Measurements from ENCODE around the gene SKAP2. TPM values are rescaled to one million over a fixed set of nuclear protein-coding genes. Genes with fewer than 3 reads are reported as not detected.

Gene SKAP2
- total RNA-seq, 1 experiment from 2014 or later, result 24.4 TPM

GRCh38 chr7:26813432-26813831 is 51.0 kb downstream of the SKAP2 start:
- H4K20me1 ChIP-seq (ENCODE audit: insufficient read depth, low read depth, low read length), result no peaks in the 10 kb centered on the region
- H3K9me3 ChIP-seq (ENCODE audit: low read length), result no peaks in the 10 kb centered on the region
- H3K4me1 ChIP-seq (ENCODE audit: low read length), result no peaks in the 10 kb centered on the region
- H3K4me2 ChIP-seq (ENCODE audit: low read depth, low read length, poor library complexity, severe bottlenecking), result no peak overlapping the region
- no peaks in the 10 kb centered on the region for H3K79me2 ChIP-seq (ENCODE audit: low read length)
- no peak overlapping the region for H3K4me3 ChIP-seq (ENCODE audit: low read length)
- DNase-seq, result no peak
- no peak overlapping the region for H3K27ac ChIP-seq (ENCODE audit: low read length)
- H3K27me3 ChIP-seq (ENCODE audit: low read length), result no peaks in the 10 kb centered on the region
- H2AFZ ChIP-seq (ENCODE audit: low read length), result no peak overlapping the region
- H3K9me2 ChIP-seq (replicated peaks; ENCODE audit: insufficient read depth, low read length), result no peaks in the 10 kb centered on the region
- no peaks in the 10 kb centered on the region for H3K36me3 ChIP-seq (ENCODE audit: insufficient read depth, low read length)
- no peak overlapping the region for H3K9ac ChIP-seq (ENCODE audit: low read length)

- Histone ChIP-seq H3K4me2 (ENCODE audit: low read depth, low read length, poor library complexity, severe bottlenecking) (no peak overlapping the region), H3K9me2 (replicated peaks; ENCODE audit: insufficient read depth, low read length) (no peaks in the 10 kb centered on the region), H3K9ac (ENCODE audit: low read length) (no peak overlapping the region), H2AFZ (ENCODE audit: low read length) (no peak overlapping the region), H3K4me3 (ENCODE audit: low read length) (no peak overlapping the region), H3K4me1 (ENCODE audit: low read length) (no peaks in the 10 kb centered on the region), H3K27me3 (ENCODE audit: low read length) (no peaks in the 10 kb centered on the region), H3K27ac (ENCODE audit: low read length) (no peak overlapping the region), H3K36me3 (ENCODE audit: insufficient read depth, low read length) (no peaks in the 10 kb centered on the region), H3K79me2 (ENCODE audit: low read length) (no peaks in the 10 kb centered on the region), H4K20me1 (ENCODE audit: insufficient read depth, low read depth, low read length) (no peaks in the 10 kb centered on the region), H3K9me3 (ENCODE audit: low read length) (no peaks in the 10 kb centered on the region)
- DNase-seq, result no peak
Observed at GRCh38 chr7:26794541-26794940, 69.8 kb downstream of the SKAP2 start.

GRCh38 chr7:26792576-26792975 is 71.8 kb downstream of the SKAP2 start:
- H3K4me3 ChIP-seq (ENCODE audit: low read length), result no peak overlapping the region
- no peaks in the 10 kb centered on the region for H3K27me3 ChIP-seq (ENCODE audit: low read length)
- no peak overlapping the region for H3K27ac ChIP-seq (ENCODE audit: low read length)
- no peaks in the 10 kb centered on the region for H3K9me2 ChIP-seq (replicated peaks; ENCODE audit: insufficient read depth, low read length)
- H3K36me3 ChIP-seq (ENCODE audit: insufficient read depth, low read length), result no peaks in the 10 kb centered on the region
- H4K20me1 ChIP-seq (ENCODE audit: insufficient read depth, low read depth, low read length), result no peaks in the 10 kb centered on the region
- H3K9ac ChIP-seq (ENCODE audit: low read length), result no peak overlapping the region
- no peak overlapping the region for H3K4me2 ChIP-seq (ENCODE audit: low read depth, low read length, poor library complexity, severe bottlenecking)
- no peak for DNase-seq
- H3K9me3 ChIP-seq (ENCODE audit: low read length), result no peaks in the 10 kb centered on the region
- H3K4me1 ChIP-seq (ENCODE audit: low read length), result no peaks in the 10 kb centered on the region
- no peaks in the 10 kb centered on the region for H3K79me2 ChIP-seq (ENCODE audit: low read length)
- no peak overlapping the region for H2AFZ ChIP-seq (ENCODE audit: low read length)

- Histone ChIP-seq H2AFZ (ENCODE audit: low read length) (no peak overlapping the region), H3K27me3 (ENCODE audit: low read length) (no peaks in the 10 kb centered on the region), H4K20me1 (ENCODE audit: insufficient read depth, low read depth, low read length) (no peaks in the 10 kb centered on the region), H3K79me2 (ENCODE audit: low read length) (no peaks in the 10 kb centered on the region), H3K27ac (ENCODE audit: low read length) (no peak overlapping the region), H3K4me2 (ENCODE audit: low read depth, low read length, poor library complexity, severe bottlenecking) (no peak overlapping the region), H3K36me3 (ENCODE audit: insufficient read depth, low read length) (no peaks in the 10 kb centered on the region), H3K9me3 (ENCODE audit: low read length) (no peaks in the 10 kb centered on the region), H3K4me3 (ENCODE audit: low read length) (no peak overlapping the region), H3K9ac (ENCODE audit: low read length) (no peak overlapping the region), H3K4me1 (ENCODE audit: low read length) (no peaks in the 10 kb centered on the region), H3K9me2 (replicated peaks; ENCODE audit: insufficient read depth, low read length) (no peaks in the 10 kb centered on the region)
- no peak for DNase-seq
Observed at GRCh38 chr7:26792006-26792405, 72.4 kb downstream of the SKAP2 start.

DNA sequence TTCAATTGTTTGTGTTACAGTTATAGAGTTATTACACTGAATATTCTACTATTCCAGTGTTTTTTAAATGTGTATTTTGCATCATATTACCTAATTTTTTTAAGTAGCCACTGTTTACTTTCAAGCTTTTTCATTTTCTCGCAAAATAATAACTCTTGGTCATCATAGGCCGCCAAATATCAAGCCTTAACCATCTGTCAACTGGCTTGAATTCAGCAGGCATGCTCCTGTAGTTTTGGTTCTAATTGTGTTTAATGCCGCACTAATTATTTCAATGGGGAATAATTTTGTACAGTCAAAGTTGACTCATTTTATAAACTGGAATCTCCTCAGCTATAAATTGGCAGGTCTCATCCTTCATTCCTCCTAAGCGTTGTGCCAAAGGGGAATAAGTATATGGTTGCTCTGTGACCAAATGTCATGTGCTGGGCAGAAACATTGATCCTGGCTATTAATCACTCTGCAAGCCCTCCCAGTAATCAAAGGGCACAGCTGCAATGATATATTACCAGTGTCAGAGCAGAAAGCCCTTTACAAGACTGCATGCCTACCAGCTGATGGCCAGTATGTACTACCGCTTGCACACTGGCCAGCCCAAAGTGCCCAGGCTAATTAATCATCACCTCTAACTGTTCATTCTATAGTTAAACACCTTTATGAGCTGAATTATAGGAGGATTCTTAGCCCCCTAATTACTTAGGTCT is 74.8 kb downstream of the SKAP2 start:
- Histone ChIP-seq H3K79me2 (ENCODE audit: low read length) (no peaks in the 10 kb centered on the region), H3K4me1 (ENCODE audit: low read length) (no peaks in the 10 kb centered on the region), H3K9me3 (ENCODE audit: low read length) (no peaks in the 10 kb centered on the region), H3K4me3 (ENCODE audit: low read length) (no peak overlapping the region), H3K27me3 (ENCODE audit: low read length) (no peaks in the 10 kb centered on the region), H3K4me2 (ENCODE audit: low read depth, low read length, poor library complexity, severe bottlenecking) (no peak overlapping the region), H2AFZ (ENCODE audit: low read length) (no peak overlapping the region), H4K20me1 (ENCODE audit: insufficient read depth, low read depth, low read length) (no peaks in the 10 kb centered on the region), H3K27ac (ENCODE audit: low read length) (no peak overlapping the region), H3K9ac (ENCODE audit: low read length) (no peak overlapping the region), H3K9me2 (replicated peaks; ENCODE audit: insufficient read depth, low read length) (no peaks in the 10 kb centered on the region), H3K36me3 (ENCODE audit: insufficient read depth, low read length) (no peaks in the 10 kb centered on the region)
- no peak for DNase-seq

- H3K9me2 ChIP-seq (replicated peaks; ENCODE audit: insufficient read depth, low read length), result no peaks in the 10 kb centered on the region
- H4K20me1 ChIP-seq (ENCODE audit: insufficient read depth, low read depth, low read length), result no peaks in the 10 kb centered on the region
- no peak overlapping the region for H3K4me3 ChIP-seq (ENCODE audit: low read length)
- H3K9ac ChIP-seq (ENCODE audit: low read length), result no peak overlapping the region
- no peaks in the 10 kb centered on the region for H3K27me3 ChIP-seq (ENCODE audit: low read length)
- H3K4me1 ChIP-seq (ENCODE audit: low read length), result no peaks in the 10 kb centered on the region
- no peaks in the 10 kb centered on the region for H3K36me3 ChIP-seq (ENCODE audit: insufficient read depth, low read length)
- H3K4me2 ChIP-seq (ENCODE audit: low read depth, low read length, poor library complexity, severe bottlenecking), result no peak overlapping the region
- no peaks in the 10 kb centered on the region for H3K79me2 ChIP-seq (ENCODE audit: low read length)
- no peak for DNase-seq
- H3K9me3 ChIP-seq (ENCODE audit: low read length), result no peaks in the 10 kb centered on the region
- H3K27ac ChIP-seq (ENCODE audit: low read length), result no peak overlapping the region
- no peak overlapping the region for H2AFZ ChIP-seq (ENCODE audit: low read length)
Observed at GRCh38 chr7:26787701-26788100, 76.7 kb downstream of the SKAP2 start.

- Histone ChIP-seq H3K9ac (ENCODE audit: low read length) (no peak overlapping the region), H3K36me3 (ENCODE audit: insufficient read depth, low read length) (no peaks in the 10 kb centered on the region), H2AFZ (ENCODE audit: low read length) (no peak overlapping the region), H3K27ac (ENCODE audit: low read length) (no peak overlapping the region), H3K9me2 (replicated peaks; ENCODE audit: insufficient read depth, low read length) (no peaks in the 10 kb centered on the region), H3K27me3 (ENCODE audit: low read length) (no peaks in the 10 kb centered on the region), H4K20me1 (ENCODE audit: insufficient read depth, low read depth, low read length) (no peaks in the 10 kb centered on the region), H3K9me3 (ENCODE audit: low read length) (no peaks in the 10 kb centered on the region), H3K4me3 (ENCODE audit: low read length) (no peak overlapping the region), H3K79me2 (ENCODE audit: low read length) (no peaks in the 10 kb centered on the region), H3K4me1 (ENCODE audit: low read length) (no peaks in the 10 kb centered on the region), H3K4me2 (ENCODE audit: low read depth, low read length, poor library complexity, severe bottlenecking) (no peak overlapping the region)
- DNase-seq, result no peak
Observed at GRCh38 chr7:26784118-26784517, 80.3 kb downstream of the SKAP2 start.

DNA sequence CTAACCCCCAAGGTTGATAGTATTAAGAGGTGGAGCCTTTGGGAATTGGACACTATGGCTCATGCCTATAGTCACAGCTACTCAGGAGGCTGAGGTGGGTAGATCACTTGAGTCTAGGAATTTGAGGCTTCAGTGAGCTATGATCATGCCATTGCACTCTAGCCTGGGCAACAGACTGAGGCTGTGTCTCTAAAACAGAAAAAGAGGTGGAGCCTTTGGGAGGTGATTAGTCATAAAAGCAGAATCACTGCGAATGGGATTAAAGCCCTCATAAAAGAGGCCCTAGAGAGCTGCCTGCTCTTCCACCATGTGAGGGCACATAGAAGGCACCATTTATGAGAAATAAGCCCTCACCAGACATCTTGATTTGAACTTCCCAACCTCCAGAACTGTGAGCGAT is 81.9 kb downstream of the SKAP2 start:
- 0 out of 2 replicates have a peak, but pooled peaks cover 1% of the 10 kb centered on the region for H3K4me1 ChIP-seq (ENCODE audit: low read length)
- no peaks in the 10 kb centered on the region for H3K36me3 ChIP-seq (ENCODE audit: insufficient read depth, low read length)
- no peak for DNase-seq
- no peak overlapping the region for H3K9ac ChIP-seq (ENCODE audit: low read length)
- H2AFZ ChIP-seq (ENCODE audit: low read length), result no peak overlapping the region
- H3K4me3 ChIP-seq (ENCODE audit: low read length), result no peak overlapping the region
- no peaks in the 10 kb centered on the region for H3K27me3 ChIP-seq (ENCODE audit: low read length)
- no peaks in the 10 kb centered on the region for H3K9me2 ChIP-seq (replicated peaks; ENCODE audit: insufficient read depth, low read length)
- H3K79me2 ChIP-seq (ENCODE audit: low read length), result no peaks in the 10 kb centered on the region
- H3K4me2 ChIP-seq (ENCODE audit: low read depth, low read length, poor library complexity, severe bottlenecking), result no peak overlapping the region
- H3K27ac ChIP-seq (ENCODE audit: low read length), result no peak overlapping the region
- H3K9me3 ChIP-seq (ENCODE audit: low read length), result no peaks in the 10 kb centered on the region
- H4K20me1 ChIP-seq (ENCODE audit: insufficient read depth, low read depth, low read length), result no peaks in the 10 kb centered on the region
